Measurements from ENCODE around the gene IFNA13.

DNA sequence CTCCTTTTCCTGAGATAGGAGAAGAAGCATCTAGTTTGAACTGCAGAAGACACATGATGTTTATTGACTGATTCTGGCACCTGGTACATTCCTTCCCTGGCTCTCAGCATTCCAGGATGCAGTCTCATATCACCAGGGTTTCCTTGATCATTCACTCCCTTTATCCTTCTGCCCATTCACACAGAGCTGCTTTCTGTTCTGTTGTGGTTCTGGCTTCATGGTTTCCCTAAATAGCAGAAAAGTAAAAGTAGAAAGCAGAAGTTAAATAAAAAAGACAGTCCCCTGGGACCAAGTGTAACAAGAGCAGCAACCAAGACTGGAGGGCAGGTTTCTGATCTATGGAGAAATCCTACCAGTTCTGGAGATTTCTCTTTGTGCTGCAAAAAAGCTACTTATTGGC is 44.2 kb upstream of the IFNA13 start:
- no peak for TF ChIP-seq POLR2AphosphoS5 (IDR thresholded peaks at IDR 0.05; ENCODE audit: low read depth, low read length)
- no peak for TF ChIP-seq POLR2A (IDR thresholded peaks at IDR 0.05; ENCODE audit: low read depth, low read length)

All from GM12892 (cell line).